Measurements from ENCODE around the gene GXYLT1. TPM values are rescaled to one million over a fixed set of nuclear protein-coding genes. Genes with fewer than 3 reads are reported as not detected.
"Not testable (repeated sequence)": the region's sequence is repeated elsewhere in the genome, so short reads cannot be mapped to it uniquely, and the experiment has no call there.

GXYLT1 gene
- total RNA-seq, 2 donors from 2014 or later, result 8.5 to 9.3 TPM

DNA sequence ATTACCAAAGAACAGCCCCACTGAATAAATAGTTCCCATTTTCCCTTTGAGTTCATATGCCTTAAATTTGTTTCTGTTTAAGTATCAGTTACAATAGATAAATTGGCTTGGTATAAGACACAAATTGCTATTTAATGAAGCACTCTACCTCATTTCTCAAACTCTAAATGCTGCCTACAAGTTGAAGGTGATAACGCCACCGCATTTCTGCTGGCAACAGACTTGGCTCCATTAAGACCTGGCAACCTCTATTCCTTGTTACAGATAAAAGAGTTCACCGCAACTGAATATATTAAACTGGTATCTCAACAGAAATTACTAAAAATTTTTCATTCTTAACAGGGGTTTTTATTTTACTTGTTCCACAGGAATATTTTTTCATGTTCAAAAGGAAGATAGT, 35.6 kb downstream of the GXYLT1 start:
- ATAC-seq (no peak), DNase-seq (no peak)
- intact Hi-C loops (cut with DNase I, micrococcal nuclease), result no loop called here

DNA sequence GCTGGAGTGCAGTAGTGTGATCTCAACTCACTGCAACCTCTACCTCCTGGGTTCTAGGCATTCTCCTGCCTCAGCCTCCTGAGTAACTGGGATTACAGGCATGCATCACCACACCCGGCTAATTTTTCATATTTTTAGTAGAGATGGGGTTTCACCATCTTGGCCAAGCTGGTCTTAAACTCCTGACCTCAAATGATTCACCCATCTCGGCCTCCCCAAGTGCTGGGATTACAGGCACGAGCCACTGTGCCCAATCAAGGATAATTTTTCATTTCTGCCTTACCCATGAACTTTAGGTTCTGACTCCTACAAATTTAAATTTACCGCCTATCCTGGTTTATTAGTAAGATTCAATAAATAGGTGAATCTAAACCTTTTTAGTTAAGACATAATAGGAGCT, 37.9 kb downstream of the GXYLT1 start:
- DNase-seq; intact Hi-C loops (cut with DNase I, micrococcal nuclease); ATAC-seq: not testable (repeated sequence)

DNA sequence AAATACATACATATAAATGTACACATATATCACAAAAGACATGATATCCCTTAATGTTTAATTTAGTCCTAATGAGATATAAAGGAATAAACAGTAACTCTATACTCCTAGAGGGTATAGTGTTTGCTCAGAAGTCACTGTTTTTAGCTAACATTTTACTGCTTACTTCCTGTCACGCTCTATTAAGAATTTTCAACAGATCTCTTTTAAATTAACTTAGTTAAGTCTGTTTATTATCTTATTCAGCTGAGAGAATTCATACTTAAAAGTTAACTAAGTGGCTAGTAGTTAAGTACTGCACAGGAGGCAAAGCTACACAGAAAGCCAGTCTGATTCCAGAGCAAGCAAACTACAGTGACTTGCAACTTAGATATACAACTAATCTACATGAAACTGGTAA, 39.9 kb downstream of the GXYLT1 start:
- no peak for DNase-seq
- ATAC-seq, result no peak
- intact Hi-C loops (cut with DNase I, micrococcal nuclease), result no loop called here

DNA sequence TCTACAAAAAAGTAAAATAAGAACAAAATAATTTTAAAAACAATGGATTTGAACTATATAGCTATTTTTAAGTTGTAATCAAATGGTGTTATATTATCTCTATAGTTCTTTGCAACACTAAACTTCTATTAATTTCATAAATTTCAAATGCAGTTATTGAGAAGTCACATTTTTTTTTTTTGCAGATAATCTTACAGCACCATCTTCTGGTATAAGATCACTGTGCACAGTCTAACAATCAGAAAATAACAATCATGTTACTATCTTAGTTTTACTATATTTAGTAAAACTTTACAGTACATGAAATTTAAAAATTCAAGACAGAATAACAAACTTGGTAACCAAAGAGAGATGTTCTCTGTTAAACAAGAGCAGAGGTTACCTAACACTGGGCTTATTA, 40.6 kb downstream of the GXYLT1 start:
- DNase-seq (no peak), ATAC-seq (peak; percentile 44)
- intact Hi-C loops (cut with DNase I, micrococcal nuclease), result no loop called here

DNA sequence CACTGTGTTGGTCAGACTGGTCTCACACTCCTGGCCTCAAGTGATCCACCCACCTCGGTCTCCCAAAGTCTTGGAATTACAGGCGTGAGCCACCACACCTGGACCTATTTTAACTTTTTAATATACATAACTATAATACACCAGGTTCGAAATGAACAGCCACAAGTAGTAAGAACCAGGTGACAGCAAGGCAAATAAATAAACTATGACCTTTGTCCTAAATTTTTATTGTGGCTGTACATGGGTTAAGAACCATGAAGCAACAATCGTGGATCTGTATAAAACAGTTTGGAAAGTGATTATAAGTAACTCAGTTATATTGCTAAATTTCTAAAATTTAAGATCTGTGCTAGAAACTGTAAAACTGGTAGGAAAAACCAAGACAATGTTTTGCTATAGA, 41.5 kb downstream of the GXYLT1 start:
- intact Hi-C loops (cut with DNase I, micrococcal nuclease), result no loop called here
- DNase-seq (no peak), ATAC-seq (peak; percentile 89)

DNA sequence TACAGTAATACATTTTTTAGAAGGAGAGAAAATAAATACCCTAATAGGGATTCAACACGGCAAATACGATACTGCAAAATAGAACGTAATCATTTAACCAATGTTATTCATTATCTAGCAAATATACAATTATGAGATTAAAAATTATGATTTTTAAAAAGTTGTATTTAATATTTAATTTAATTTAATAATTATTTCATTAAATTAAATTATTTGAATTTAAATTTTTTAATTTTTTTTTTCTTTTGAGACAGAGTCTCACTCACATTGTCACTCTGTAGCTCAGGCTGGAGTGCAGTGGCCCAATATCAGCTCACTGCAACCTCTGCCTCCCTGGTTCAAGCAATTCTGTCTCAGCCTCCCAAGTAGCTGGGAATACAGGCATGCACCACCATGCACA, 42.0 kb downstream of the GXYLT1 start:
- ATAC-seq, result peak; percentile 37
- no peak for DNase-seq
- intact Hi-C loops (cut with DNase I, micrococcal nuclease), result no loop called here

DNA sequence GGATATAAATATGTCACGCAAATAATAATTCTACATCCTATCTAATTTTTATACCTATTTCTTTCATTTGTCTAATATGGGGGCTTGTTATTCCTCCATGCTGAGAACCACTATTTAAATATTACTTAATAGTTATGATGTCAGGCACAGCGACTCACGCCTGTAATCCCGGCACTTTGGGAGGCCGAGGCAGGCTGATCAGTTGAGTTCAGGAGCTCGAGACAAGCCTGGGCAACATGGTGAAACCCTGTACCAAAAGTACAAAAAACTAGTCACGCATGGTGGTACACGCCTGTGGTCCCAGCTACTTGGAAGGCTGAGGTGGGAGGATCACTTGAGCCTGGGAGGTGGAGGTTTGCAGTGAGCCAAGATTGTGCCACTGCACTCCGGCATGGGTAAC, 45.2 kb downstream of the GXYLT1 start:
- ATAC-seq (no peak), DNase-seq (no peak)

DNA sequence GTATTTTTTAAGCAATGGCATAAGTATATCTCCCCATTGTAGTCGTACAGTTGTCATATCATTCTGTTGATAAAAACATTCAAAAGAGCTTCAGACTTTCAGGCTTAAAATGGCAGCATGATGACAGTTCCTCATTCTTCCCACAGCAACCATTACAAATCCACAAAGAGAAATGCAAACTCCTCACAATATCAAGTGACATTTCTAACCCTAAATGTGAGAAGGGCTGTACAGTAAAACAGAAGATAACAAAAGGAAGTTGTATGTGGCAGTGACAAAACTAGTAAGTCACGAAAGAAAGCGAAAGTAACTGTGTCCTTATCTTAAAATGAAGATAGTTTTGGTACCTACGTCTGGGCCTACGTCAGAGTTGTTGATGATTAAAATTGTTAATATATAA, 46.7 kb downstream of the GXYLT1 start:
- intact Hi-C loops (cut with DNase I, micrococcal nuclease), result no loop called here
- no peak for DNase-seq

More for the DNA sequence above, 45.2 kb downstream of the GXYLT1 start:
- intact Hi-C loops (cut with DNase I, micrococcal nuclease), result no loop called here

DNA sequence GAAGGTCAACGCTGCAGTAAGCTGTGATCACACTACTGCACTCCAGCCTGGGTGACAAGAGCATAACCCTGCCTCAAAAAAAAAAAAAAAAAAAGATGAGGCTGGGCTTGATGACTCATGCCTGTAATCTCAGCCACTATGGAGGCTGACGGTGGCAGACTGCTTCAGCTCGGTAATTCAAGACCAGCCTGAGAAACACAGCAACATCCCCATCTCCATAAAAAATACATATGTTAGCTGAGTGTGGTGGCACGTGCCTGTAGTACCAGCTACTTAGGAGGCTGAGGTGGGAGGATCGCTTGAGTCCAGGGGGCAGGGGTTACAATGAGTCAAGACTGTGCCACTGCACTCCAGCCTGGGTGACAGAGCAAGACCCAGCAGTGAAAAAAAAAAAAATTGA, 50.4 kb downstream of the GXYLT1 start:
- DNase-seq, result no peak
- intact Hi-C loops (cut with DNase I, micrococcal nuclease), result no loop called here
- ATAC-seq, result peak; percentile 67

More for the DNA sequence above, 46.7 kb downstream of the GXYLT1 start:
- ATAC-seq, result peak; percentile 35

DNA sequence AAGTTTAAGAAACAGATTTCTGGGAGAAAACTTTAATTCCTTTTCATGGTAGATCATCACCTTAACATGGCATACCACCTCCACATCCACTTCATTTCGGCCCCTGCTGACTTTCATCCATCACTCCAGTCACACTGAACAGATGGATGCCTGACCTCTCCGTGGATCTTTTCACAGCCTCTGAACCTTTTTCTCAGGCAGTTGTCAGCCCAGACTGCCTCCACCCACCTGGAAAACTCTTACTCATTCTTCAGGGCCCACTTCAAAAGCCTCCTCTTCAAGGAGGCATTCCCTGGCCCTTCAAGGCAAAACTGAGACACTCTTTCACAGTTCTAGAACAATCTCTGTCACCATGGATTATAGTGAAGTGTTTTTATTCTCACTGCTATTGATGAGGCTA, 52.9 kb downstream of the GXYLT1 start:
- ATAC-seq (no peak), DNase-seq (no peak)
- intact Hi-C loops (cut with DNase I, micrococcal nuclease), result no loop called here

DNA sequence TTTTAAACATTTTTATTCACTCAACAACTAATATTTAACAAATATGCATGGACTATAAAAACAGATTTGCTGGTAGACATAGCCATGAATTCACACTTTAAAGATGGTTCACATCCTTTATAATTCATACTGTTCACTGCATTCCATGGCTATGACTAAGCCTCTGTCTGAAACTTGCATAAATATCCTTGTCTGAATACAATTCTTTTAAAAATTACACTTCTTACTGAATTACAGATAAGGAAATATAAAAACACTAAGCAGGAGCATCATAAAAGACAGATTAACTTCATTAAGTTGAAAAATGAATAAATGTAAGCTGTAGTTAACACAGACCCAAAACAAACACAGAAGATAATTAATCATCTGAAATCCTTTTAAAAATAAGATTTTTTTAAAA, 53.8 kb downstream of the GXYLT1 start:
- ATAC-seq (no peak), DNase-seq (no peak)
- intact Hi-C loops (cut with DNase I, micrococcal nuclease), result no loop called here

DNA sequence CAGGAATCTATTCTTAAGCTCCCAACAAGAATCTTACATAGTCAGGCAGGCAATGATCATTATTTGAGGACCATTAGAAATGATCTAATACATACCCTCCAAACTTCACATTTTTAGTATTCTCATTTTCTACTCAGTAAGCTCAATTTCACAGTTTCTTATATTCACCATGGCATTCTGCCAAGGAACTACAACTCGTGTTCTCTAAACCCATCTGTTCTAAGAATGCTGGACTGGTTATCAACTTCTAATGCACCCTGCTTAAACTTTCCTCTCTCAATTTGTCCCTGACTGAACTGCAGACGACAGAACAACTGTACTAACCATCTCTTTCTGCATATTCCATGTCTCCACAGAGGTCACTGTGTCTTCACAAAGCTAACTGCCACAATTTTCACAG, 58.6 kb downstream of the GXYLT1 start:
- no peak for ATAC-seq
- DNase-seq, result no peak
- intact Hi-C loops (cut with DNase I, micrococcal nuclease), result no loop called here

DNA sequence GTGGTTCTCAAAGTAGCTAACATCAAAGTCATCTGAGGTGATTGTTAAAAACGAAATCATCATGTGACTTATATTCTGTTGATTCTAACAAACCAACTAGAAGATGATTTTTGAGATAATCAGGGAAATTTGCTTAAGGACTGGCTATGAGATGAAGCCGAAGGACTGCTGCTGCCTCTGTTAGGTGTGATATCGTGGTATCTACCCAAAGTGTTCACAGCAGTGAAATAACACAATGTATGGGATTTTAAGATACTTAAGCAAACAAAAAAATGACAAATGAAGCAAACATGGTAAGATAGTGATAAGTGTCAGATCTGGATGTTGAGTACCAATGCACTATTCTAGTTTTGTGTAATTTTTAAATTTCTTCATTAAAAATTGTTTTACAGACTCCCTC, 59.1 kb downstream of the GXYLT1 start:
- intact Hi-C loops (cut with DNase I, micrococcal nuclease), result no loop called here
- DNase-seq, result no peak
- ATAC-seq, result no peak

DNA sequence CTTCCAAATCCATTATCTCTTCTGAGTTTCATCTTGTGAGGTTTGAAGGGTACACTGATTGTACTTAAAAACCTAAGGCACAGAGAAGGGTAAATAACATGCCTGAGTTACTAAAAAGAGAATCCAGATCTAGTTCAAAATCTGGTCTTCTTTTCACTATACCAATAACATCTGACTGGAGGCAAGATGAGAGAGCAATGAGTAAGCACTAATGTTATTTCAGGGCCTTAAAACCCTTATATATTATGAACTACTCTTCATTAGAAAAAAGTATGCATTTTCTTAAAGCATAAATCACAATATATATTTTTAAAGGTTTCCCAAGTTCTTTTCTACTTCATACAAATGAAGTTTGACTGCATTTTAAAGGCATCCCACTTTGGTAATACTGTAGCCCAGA, 60.2 kb downstream of the GXYLT1 start:
- intact Hi-C loops (cut with DNase I, micrococcal nuclease), result no loop called here
- DNase-seq, result no peak
- no peak for ATAC-seq

DNA sequence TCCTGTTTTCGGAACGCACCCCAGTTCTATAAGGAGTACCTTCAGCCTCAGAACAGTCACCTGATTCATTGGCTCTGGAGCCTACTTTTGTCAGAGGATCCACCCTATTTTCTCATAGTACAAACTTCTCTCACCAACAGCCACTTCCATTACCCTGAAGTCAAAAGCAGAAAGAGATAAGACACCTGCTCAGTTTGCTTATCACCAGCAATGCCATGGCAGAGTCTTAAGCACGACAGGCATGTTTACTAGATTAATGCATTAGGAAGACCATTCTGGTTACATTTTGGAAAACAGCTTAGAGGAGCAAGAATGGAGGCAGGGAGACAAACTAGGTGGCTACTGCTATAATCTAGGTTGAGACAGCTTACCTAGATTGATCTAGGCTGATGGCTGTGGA, 67.7 kb downstream of the GXYLT1 start:
- no peak for ATAC-seq
- intact Hi-C loops (cut with DNase I, micrococcal nuclease), result no loop called here
- no peak for DNase-seq

DNA sequence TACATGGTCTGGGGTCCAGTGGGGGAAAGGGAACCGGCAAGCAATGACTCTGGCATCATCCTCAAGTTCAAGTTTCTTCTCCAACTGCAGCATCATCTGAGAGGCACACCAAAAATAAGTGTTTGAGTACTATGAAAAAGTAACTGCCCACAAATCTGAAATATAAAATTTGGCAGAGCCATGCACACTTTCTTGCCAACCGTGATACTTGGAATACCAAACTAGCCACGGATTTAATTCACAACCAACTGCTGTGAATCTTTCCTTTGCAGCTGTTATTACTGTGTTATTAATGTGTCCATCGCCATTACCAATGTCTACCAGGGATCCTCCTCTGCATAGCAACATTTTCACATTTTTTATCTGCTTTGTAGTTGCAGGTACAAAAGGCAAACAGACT, 74.6 kb downstream of the GXYLT1 start:
- intact Hi-C loops (cut with DNase I, micrococcal nuclease), result no loop called here
- DNase-seq (no peak), ATAC-seq (no peak)

DNA sequence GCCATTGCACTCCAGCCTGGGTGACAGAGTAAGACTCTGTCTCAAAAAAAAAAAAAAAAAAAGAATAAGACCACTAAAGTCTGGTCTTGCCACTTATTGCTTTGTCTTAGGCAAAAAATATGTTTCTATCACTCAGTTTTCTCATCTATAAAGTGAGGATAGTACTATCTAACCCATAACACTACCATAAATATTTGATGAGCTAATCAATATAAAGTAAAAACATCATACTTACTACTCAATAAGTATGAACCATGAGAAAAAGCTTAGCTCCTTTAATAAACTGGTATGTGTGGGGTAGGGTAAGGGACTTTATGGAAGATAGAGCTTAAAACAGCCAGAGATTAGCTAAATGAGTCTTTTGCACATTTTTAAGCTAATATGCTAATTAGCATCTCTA, 85.5 kb downstream of the GXYLT1 start:
- ATAC-seq (no peak), DNase-seq (no peak)
- intact Hi-C loops (cut with DNase I, micrococcal nuclease), result no loop called here

DNA sequence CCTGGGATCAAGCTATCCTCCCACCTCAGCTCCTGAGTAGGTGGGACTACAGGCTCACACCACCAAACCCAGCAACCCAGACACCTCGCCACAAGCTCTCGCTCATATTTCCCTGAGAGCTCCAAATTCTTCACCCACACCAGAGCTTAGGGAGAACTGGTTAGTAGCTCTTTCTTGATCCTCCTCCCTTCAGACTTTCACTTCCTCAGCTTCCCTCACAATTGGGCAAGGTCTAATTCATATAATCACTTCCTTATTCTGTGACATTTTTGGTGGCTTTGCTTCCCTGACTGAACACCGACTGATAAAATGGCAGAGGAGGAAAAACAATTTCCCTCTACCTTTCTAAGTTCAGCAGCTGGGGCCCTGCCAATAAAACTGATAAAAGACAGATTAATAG, 88.5 kb downstream of the GXYLT1 start:
- ATAC-seq, result peak; percentile 34
- DNase-seq, result no peak
- intact Hi-C loops (cut with DNase I, micrococcal nuclease), result no loop called here

DNA sequence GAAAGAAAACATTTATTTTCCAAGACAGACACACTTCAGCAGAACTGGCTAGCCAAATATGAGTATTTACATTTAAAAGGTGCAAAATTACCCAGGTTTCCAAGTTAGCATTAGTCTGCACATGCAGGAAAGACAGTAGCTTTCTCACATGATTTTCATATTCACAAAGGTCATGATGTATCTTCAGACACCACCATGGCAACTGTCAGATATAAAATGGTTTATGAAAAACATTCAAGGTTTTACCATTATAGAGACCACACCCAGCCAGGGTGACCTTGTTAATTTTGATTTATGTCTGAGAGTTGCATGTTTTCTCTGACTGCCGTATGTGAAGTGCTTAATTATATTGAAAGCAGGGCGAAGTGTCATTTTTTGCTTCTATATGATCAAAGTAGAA, 91.2 kb downstream of the GXYLT1 start:
- DNase-seq (no peak), ATAC-seq (no peak)
- intact Hi-C loops (cut with DNase I, micrococcal nuclease), result no loop called here

DNA sequence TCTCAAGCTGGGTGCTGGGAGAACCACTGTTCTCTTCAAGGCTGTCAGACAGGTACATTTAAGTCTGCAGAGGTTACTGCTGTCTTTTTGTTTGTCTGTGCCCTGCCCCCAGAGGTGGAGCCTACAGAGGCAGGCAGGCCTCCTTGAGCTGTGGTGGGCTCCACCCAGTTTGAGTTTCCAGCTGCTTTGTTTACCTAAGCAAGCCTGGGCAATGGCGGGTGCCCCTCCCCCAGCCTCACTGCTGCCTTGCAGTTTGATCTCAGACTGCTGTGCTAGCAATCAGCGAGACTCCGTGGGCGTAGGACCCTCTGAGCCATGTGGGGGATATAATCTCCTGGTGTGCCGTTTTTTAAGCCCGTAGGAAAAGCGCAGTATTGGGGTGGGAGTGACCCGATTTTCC, 95.7 kb downstream of the GXYLT1 start:
- DNase-seq; ATAC-seq; intact Hi-C loops (cut with DNase I, micrococcal nuclease): not testable (repeated sequence)

DNA sequence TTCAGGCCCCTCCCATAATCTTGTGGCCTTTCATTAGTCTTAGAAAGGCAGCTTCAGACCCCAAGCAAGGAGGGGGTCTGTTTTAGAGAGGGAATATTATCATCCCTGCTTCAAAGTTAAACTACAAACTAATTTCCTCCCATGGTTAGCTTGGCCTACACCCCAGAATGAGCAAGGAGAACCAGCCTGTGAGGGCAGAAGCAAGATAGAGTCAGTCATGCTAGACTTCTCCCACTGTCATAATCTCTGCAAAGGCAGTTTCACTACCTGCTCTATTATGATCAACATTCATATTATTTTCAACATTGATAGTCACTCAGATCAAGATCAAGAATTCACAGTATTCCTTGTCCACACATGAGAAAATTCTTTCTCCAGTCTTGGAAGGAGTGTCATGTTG, 105.1 kb downstream of the GXYLT1 start:
- intact Hi-C loops (cut with DNase I, micrococcal nuclease), result no loop called here
- no peak for DNase-seq
- ATAC-seq, result no peak

DNA sequence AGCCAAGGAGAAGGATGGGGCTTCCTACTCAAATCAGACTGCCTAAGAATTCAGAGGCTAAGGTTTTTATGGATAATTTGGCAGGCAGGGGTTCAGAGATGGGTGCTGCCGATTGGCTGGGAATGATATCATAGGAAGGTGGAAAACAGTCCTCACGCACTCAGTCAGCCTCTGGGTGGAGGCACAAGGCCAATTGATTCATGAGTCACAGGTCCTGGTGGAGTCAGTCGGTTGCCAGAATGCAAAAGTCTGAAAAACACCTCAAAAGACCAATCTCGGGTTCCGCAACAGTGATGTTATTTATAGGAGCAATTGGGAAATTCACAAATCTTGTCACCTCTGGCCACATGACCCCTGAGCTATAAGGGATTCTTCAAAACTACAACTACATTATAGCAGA, 105.5 kb downstream of the GXYLT1 start:
- DNase-seq (no peak), ATAC-seq (no peak)
- intact Hi-C loops (cut with DNase I, micrococcal nuclease), result no loop called here
